HG03280 (cell line): Measurements from ENCODE around the gene TXNRD2.
"Not testable (repeated sequence)": the region's sequence is repeated elsewhere in the genome, so short reads cannot be mapped to it uniquely, and the experiment has no call there.

Experiments used
- ATAC-seq: cut with Tn5 transposase; IDR thresholded peaks from one replicate; pipeline ENCODE4 v1.9.1; 2021; ENCODE audit warnings: mild to moderate bottlenecking, moderate library complexity; ENCODE audit not compliant: unreplicated experiment

TXNRD2 gene

DNA sequence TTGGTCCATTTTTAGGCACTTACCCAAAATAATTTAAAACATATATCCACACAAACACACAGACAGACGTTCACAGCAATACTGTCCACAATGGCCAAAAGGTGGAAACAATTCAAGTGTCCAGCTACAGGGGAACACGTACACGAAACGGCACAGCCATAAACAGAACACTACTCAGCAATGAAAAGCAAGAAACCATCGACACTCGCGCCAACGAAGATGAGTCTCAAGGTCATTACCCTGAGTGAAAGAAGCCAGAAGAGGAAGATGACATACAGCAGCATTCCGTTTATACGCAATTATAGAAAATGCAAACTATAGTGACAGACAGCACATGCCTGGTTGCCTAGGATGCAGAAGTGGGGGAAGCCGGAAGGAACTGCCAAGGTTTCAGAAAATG lies 13.4 kb downstream of the TXNRD2 start:
- no peak for ATAC-seq

GRCh38 chr22:19927696-19928095 lies 13.9 kb downstream of the TXNRD2 start:
- ATAC-seq: no peak

DNA sequence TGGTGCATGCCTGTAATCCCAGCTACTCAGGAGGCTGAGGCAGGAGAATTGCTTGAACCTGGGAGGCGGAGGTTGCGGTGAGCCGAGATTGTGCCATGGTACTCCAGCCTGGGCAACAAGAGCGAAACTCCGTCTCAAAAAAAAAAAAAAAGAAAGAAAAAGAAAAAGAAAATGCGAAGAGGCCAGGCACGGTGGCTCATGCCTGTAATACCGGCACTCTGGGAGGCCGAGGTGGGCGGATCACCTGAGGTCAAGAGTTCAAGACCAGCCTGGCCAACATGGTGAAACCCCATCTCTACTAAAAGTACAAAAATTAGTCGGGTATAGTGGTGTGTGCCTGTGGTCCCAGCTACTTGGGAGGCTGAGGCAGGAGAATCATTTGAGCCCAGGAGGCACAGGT lies 15.6 kb downstream of the TXNRD2 start:
- not testable (repeated sequence) for ATAC-seq

DNA sequence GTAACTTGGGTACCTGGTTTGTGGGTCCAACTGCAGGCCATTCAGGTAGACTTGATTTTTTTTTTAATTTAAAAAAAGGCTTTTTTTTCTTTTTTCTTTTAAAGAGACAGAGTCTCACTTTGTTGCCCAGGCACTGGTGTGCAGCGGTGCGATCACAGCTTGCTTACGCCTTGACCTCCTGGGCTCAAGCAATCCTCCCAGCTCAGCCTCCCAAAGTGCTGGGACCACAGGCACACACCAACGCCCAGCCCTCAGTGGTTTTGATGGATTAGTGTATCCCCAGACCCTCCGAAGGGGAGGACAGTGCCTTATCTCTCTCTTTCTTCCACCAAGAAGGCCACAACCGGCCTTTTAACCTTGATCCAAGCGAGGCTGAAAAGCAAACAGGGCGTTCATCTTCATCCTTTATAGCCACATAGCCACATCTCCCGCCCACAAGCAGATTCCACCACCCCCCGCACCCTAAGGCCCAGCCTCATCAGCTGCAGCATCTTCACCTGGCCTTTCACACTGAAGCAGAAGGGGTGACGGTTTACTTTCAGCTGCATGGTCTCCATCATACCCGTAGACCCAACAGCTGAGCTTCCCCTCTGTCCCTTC lies 17.6 kb downstream of the TXNRD2 start:
- no peak for ATAC-seq

DNA sequence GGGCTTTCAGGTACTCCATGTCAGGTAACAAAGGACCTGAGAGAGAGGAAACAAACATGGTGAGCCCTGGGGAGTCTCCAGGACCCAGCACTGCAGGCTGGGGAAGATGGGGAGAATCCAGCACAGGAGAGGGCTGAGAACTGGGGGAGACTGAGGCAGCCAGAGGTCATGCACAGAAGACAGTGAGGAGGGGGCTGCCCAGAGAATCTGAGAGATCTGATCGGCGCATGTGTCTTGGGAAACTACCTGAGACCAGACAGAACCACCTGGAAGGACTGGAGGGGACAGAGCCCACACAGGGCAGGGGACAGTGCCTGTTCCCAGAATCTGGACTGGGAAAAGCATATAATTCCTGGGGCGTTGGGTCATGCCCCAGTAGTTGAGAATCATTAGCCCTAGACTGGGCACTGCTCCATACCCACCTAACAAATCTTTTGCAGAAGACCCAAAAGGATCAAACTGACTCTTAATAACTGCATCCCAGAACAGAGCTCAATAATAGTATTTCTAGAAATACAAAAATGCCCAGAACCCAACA lies 20.0 kb downstream of the TXNRD2 start:
- ATAC-seq: no peak

DNA sequence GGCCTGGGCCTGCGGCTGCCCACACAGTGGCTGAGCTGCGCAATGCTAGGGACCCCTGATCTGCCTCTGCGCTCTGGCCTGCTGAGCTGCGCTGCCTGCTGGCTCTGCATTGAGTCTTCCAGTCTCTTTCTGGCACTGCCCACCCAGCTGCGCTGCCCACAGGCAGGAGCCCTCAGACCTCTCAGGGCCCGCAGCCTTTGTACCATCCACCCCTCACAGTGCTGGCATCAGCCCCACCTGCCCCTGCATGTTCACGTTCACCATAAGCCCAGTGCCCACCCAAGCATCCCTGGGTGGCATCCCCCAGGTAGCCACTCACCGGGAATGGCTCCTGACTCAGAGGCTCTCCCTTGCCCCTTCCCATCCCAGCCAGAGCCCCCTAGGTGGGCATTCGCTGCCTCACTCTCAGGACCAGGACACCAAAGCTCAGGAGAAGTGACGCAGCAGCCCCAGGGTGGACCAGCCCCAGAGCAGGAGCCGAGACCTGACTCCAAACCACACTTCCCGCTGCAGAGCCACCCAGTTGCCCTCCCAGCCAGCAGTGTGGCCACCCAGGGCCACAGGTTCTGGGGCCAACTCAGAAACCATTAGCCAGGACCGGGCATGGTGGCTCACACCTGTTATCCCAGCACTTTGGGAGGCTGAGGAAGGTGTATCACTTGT lies 21.8 kb downstream of the TXNRD2 start:
- ATAC-seq: no peak

DNA sequence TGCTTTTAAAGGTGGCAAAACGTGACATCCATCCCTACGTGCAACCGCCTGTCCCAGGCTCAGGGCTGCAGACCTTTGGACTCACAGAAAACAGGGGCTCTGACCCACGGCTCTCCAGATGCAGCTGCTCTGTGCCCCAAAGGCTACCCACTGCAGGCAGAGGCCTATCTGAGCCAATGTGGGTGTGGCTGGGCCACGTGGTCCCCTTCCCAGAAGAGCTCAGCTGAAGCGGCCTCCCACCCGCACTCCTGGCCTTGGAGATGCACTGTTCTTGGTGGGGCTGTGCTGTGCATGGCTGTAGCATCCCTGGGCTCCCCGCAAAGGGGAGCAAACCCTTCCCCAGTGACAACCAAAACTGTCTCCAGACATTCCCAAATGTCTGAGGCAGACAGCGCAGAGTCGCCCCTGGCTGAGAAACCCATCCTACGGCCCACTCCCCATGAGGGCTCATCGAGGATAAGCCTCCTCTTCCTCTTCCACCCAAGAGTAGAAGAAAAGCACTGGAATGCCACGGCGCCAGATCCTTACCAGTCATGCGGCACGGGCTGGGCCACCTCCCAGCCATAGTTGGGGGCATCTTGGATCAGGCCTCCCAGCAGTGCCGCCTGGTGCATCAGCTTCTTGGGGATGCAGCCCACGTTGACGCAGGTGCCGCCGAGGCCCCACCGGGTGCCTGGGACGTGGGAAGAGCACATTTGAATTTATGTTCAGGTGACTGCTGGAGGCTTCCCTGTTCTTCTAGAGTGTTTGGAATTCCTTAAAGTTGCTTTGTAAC lies 23.1 kb downstream of the TXNRD2 start:
- ATAC-seq: no peak

- no peak for ATAC-seq
Observed at GRCh38 chr22:19917389-19918138, 24.1 kb downstream of the TXNRD2 start.

DNA sequence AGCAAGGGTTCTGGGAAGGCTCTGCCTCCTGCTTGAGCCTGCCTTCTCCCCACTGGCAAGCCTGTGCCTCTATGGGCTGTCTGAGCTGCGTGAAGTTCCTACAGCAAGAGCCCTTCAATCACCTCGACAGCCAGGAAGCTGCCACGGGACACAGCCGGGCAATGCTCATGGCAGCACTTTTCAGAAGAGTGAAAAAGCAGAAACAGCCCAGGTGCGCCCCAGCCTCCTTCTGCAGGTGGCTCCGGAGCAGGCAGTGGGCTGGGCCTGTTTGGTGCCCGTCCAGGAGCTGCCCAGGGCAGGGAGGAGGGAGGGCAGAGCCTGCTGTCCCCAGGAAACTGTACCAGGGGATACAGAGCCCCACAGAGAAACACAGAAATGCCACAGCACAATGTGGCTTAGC lies 24.7 kb downstream of the TXNRD2 start:
- ATAC-seq: no peak

DNA sequence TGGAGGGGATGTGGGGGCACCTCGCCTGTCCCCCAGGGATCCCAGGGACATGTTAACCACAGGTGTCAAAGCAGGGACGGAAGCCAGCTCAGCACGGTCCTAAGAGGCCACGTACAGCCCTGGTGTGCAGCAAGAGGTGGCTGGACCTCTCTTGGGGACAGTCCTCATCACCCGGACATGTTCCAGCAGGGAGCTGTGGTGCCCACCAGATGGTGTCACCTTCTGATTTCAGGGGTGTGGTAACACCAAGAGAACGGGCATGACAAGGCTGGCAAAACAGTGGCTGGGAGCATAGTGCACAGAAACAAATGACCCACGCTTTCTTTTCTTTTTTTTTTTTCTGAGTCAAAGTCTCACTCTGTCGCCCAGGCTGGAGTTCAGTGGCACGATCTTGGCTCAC lies 25.6 kb downstream of the TXNRD2 start:
- no peak for ATAC-seq

- ATAC-seq: no peak
Observed at GRCh38 chr22:19915287-19915954, 26.2 kb downstream of the TXNRD2 start.

DNA sequence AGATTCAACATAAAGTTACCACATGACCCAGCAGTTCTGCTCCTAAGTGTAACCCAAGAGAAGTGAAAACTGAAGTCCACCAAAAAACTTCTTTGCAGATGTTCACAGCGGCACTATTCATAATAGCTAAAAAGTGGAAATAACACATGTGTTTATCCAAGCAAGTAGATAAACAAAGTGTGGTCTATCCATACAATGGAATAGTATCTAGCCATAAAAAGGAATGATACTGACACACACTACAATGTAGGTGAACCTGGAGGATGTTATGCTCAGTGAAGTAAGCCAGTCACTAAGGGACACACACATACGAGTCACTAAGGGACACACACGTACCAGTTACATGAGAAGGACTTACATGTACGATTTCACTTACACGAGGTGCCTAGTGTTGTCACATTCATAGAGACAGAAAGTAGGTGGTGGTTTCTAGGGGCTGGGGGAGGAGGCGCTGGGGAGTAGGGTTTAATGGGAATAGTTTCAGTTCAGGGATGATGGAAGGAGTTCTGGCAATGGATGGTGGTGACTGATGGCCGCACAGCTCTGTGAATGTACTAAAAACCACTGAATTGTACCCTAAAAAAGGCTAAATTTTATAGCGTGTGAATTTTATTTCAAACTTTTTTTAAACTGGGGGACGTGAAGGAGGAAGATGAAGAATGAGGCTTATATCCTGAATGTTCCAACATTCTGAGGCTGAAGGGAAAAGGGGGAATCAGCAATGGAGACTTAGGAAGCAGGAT lies 27.2 kb downstream of the TXNRD2 start:
- ATAC-seq: no peak

GRCh38 chr22:19913337-19913936 lies 28.2 kb downstream of the TXNRD2 start:
- no peak for ATAC-seq

DNA sequence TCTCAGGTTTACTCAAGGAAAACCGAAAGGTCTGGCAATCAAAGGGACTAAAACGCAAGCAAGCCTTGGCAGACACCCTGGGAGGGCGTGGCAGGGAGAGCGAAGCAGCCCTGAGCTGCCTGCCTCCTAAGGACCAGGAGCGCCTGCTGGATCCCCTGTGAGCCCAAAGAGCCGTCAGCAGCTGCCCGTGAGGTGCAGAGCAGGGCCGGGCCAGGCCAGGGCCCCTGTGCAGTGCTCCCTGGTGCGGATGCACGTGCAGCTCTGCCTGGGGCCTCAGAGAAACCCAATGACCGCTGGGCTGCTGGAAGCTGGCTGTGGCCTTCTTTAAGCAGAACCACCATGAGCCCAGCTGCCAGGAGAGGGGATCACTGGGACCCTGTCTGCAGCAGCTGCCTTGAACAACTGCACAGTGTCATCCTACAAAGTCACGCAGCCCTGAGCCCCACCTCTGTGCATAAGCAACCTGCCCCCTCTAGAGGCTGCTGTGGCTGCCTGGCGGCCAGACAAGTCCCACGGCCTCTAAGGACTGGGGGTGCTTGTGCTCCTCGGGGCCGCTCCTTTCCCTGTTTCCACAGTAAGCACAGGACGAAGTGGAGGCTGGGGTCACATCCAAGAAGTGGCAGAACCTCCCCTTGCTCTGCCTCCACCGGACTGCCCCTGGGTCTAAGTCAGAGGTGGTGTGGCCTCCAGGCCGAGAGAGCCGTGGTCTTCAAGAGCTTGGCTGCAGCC lies 29.2 kb downstream of the TXNRD2 start:
- no peak for ATAC-seq

DNA sequence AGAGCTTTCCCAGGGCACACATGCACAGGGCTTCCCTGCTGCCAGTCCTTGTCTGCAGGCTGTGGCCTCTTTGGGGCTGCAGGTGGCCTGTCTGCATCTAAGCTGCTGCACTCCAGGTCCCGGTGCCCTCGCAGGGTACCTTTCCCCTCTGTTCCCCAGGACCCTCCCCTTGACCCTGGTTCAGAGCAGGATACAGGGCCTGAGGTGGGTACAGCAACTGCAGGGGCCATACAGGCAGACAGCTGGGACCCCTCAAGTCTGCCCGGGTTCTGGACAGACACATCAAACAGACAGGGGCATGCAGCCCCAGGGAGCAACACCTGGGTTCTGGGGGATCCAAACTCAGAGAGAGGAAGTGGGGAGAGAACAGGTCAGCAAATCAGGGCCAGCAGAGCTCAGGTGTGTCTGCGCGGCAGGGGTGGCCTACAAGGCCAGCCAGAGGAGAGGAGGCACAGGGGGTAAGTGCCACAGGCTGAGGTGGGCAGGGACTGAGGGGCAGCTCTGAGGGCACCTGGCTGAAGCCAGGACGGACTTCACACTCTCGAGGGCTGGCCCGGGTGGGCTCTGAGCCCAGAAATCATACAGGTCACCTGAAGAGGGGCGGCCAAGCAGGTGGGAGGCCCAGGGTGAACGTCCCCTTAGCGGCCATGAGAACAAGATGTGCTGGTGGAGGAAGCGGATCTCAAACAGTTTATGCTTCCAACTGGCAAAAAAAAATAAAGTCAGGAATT lies 29.9 kb downstream of the TXNRD2 start:
- no peak for ATAC-seq

- no peak for ATAC-seq
Observed at GRCh38 chr22:19910180-19910744, 31.4 kb downstream of the TXNRD2 start.

- no peak for ATAC-seq
Observed at GRCh38 chr22:19909350-19910179, 32.1 kb downstream of the TXNRD2 start.
